ENCODE data around the gene APOM. TPM values are rescaled to one million over a fixed set of nuclear protein-coding genes. Genes with fewer than 3 reads are reported as not detected.
A peak's percentile ranks its signal among the peaks of the same experiment; 100 is the strongest.

Gene APOM
- total and polyA plus RNA-seq, 11 donors = 0.54 to 6.6 (median 1.8) TPM

GRCh38 chr6:31652925-31653724, 2.6 kb upstream of the APOM start:
- Histone ChIP-seq H3K27ac (peak overlapping the region; percentile 94 to 99 (median 98)), H3K4me1 (peaks cover 2 to 42% (median 26%) of the 10 kb centered on the region in 12 donors), H3K4me3 (peak overlapping the region; percentile 62 to 92 (median 79)), H3K9me3 (no peaks in the 10 kb centered on the region), H3K36me3 (peaks cover 0 to 56% (median 37%) of the 10 kb centered on the region in 9 donors), H3K27me3 (no peaks in the 10 kb centered on the region)
- WGBS, 4 donors = 9 to 10% (median 10%) methylated on average over 37 of the region's 37 CpGs
- intact Hi-C loops (cut with DNase I) = loop anchor here in 3 of 10 donors (1.0 kb wide), 1 partner anchor 33 kb away; the partner anchor contains the start of gene PRRC2A (in 3 of the 3)
- ATAC-seq = peak; percentile 73 to 83 (median 80)
- peak; percentile 87 to 92 (median 90) for DNase-seq
- TF ChIP-seq POLR2A (IDR thresholded peaks at IDR 0.05) (peak; percentile 31 to 70), CTCF (IDR thresholded peaks at IDR 0.05) (peak in 3 of 12 donors; percentile 5 to 31 (median 28))

- DNase-seq (no peak), ATAC-seq (no peak)
- intact Hi-C loops (cut with DNase I) = loop anchor here in 2 of 10 donors (5.0 kb wide), 2 partner anchors 32 to 107 kb away; partner anchors contain the start of genes ATP6V1G2 (in 1 of the 2), NFKBIL1 (in 1 of the 2) and PRRC2A (in 1 of the 2)
- H3K36me3 ChIP-seq = peaks cover 0 to 39% (median 21%) of the 10 kb centered on the region in 9 donors
- no peak overlapping the region for H3K27ac ChIP-seq
- no peaks in the 10 kb centered on the region for H3K9me3 ChIP-seq
- no peaks in the 10 kb centered on the region for H3K27me3 ChIP-seq
- H3K4me1 ChIP-seq = peaks cover 14 to 55% (median 42%) of the 10 kb centered on the region in 12 donors
- no peak overlapping the region for H3K4me3 ChIP-seq
- TF ChIP-seq CTCF (IDR thresholded peaks at IDR 0.05) = no peak
- TF ChIP-seq POLR2A (IDR thresholded peaks at IDR 0.05) = no peak
- 92 to 96% (median 94%) methylated on average over 8 of the region's 8 CpGs for WGBS, 4 donors
These were observed 933 bp upstream of the APOM start for GRCh38 chr6:31654574-31655348.

- peaks cover 14 to 55% (median 38%) of the 10 kb centered on the region in 12 donors for H3K4me1 ChIP-seq
- WGBS, 4 donors = 66 to 76% (median 72%) methylated on average over 6 of the region's 6 CpGs
- H3K4me3 ChIP-seq = no peak overlapping the region
- intact Hi-C loops (cut with DNase I) = loop anchor here in 2 of 10 donors (5.0 kb wide), 2 partner anchors 35 to 110 kb away; partner anchors contain the start of genes ATP6V1G2 (in 1 of the 2), NFKBIL1 (in 1 of the 2) and PRRC2A (in 1 of the 2)
- ATAC-seq (no peak), DNase-seq (no peak)
- H3K9me3 ChIP-seq = no peaks in the 10 kb centered on the region
- H3K27ac ChIP-seq = peak overlapping the region in 1 of 12 donors; percentile 4
- peaks cover 0 to 36% (median 20%) of the 10 kb centered on the region in 9 donors for H3K36me3 ChIP-seq
- TF ChIP-seq POLR2A (IDR thresholded peaks at IDR 0.05) (no peak), CTCF (IDR thresholded peaks at IDR 0.05) (no peak)
- H3K27me3 ChIP-seq = no peaks in the 10 kb centered on the region
These were observed 1.9 kb downstream of the APOM start for GRCh38 chr6:31657406-31658157.
